Measurements from ENCODE around the gene MRAS.

DNA sequence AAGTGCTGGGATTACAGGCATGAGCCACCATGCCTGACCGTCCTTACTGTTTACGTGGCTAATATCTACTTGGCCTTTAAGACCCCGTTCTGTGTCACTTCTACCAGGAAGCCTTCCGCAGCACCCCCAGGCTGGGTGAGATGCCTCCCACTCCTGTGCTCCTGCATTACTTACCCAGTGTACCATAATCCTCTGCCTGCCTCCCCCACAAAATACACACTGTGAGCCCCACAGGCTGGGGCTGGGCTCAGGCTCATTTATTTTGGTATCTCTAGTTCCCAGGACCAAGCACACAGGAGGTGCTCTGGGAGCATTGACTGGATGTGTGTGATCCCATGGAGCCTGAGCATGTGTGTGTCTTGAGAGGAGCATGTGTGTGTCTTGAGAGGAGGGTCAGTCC is 14.9 kb downstream of the MRAS start:
- TF ChIP-seq, protein P1, sequence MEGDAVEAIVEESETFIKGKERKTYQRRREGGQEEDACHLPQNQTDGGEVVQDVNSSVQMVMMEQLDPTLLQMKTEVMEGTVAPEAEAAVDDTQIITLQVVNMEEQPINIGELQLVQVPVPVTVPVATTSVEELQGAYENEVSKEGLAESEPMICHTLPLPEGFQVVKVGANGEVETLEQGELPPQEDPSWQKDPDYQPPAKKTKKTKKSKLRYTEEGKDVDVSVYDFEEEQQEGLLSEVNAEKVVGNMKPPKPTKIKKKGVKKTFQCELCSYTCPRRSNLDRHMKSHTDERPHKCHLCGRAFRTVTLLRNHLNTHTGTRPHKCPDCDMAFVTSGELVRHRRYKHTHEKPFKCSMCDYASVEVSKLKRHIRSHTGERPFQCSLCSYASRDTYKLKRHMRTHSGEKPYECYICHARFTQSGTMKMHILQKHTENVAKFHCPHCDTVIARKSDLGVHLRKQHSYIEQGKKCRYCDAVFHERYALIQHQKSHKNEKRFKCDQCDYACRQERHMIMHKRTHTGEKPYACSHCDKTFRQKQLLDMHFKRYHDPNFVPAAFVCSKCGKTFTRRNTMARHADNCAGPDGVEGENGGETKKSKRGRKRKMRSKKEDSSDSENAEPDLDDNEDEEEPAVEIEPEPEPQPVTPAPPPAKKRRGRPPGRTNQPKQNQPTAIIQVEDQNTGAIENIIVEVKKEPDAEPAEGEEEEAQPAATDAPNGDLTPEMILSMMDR (IDR thresholded peaks at IDR 0.05): no peak
- no peak for TF ChIP-seq POLR2A (IDR thresholded peaks at IDR 0.05)
